ENCODE measurements around the gene ACVR2B. TPM values are rescaled to one million over a fixed set of nuclear protein-coding genes. Genes with fewer than 3 reads are reported as not detected.

ACVR2B gene
- total and polyA plus RNA-seq, 2 of the 13 experiments (the other 11 are each of a cell fraction or from before 2014, with no cell fraction given), result 10.0 to 12.7 TPM

DNA sequence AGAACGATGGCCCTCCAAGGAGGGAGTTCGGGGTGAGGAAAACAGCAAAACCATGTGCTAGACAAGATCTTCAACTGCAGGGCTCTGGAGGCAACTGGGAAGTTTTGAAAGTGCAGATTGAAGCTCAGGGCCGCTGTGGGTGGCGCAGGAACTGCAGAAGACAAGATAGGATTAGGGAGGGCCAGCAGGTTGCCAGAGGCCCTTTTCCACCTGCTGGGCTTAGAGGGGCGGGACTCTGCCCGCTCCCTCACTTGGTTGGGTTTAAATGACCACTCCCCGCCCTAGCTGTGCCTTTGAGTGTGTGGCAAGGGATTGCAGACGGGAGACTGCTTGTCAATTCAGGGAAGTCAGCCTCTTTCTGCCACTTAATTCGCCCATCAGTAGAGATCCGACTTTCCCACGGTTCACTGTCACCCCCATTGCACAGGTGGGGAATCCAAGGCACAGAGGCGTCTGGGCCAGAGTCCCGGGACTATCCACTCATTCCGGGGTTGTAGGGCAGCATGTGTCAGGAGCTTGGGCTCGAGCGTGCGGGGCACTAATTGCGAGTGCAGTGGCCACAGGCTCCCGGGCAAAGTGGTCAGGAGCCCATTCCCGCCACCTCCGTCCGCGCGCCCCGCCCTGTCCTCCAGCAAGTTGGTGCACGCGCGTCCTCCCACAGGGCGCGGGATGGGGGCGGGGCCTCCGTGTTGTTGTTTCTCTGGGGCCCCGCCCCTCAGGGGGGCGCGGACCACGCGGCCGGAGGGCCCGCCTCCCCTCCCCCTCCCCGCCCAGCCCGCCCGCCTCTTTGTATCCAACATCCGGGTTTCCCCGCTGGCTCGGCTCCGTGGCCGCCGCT lies at the start of gene ACVR2B (continued):
- TF ChIP-seq, protein P1, sequence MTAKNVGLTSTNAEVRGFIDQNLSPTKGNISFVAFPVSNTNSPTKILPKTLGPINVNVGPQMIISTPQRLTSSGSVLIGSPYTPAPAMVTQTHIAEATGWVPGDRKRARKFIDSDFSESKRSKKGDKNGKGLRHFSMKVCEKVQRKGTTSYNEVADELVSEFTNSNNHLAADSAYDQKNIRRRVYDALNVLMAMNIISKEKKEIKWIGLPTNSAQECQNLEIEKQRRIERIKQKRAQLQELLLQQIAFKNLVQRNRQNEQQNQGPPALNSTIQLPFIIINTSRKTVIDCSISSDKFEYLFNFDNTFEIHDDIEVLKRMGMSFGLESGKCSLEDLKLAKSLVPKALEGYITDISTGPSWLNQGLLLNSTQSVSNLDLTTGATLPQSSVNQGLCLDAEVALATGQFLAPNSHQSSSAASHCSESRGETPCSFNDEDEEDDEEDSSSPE (CRISPR knock-in tag; IDR thresholded peaks at IDR 0.05), result peak; percentile 48
- TF ChIP-seq, protein P2, sequence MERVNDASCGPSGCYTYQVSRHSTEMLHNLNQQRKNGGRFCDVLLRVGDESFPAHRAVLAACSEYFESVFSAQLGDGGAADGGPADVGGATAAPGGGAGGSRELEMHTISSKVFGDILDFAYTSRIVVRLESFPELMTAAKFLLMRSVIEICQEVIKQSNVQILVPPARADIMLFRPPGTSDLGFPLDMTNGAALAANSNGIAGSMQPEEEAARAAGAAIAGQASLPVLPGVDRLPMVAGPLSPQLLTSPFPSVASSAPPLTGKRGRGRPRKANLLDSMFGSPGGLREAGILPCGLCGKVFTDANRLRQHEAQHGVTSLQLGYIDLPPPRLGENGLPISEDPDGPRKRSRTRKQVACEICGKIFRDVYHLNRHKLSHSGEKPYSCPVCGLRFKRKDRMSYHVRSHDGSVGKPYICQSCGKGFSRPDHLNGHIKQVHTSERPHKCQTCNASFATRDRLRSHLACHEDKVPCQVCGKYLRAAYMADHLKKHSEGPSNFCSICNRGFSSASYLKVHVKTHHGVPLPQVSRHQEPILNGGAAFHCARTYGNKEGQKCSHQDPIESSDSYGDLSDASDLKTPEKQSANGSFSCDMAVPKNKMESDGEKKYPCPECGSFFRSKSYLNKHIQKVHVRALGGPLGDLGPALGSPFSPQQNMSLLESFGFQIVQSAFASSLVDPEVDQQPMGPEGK (CRISPR knock-in tag; IDR thresholded peaks at IDR 0.05), result peak; percentile 47
- TF ChIP-seq HINFP (CRISPR knock-in tag; IDR thresholded peaks at IDR 0.05; ENCODE audit: low read depth) (0 out of 2 replicates have a peak, but pooled peaks have one; percentile 29), ZNF160 (CRISPR knock-in tag; IDR thresholded peaks at IDR 0.05) (no peak), CEBPZ (IDR thresholded peaks at IDR 0.05; ENCODE audit: low read length) (no peak), ZBED4 (CRISPR knock-in tag; IDR thresholded peaks at IDR 0.05; ENCODE audit: borderline replicate concordance) (no peak), MLLT10 (CRISPR knock-in tag; IDR thresholded peaks at IDR 0.05) (no peak), AGO1 (IDR thresholded peaks at IDR 0.05; ENCODE audit: low read depth, low read length, poor library complexity, severe bottlenecking) (peak; percentile 78), AGO2 (optimal IDR thresholded peaks at IDR 0.05; ENCODE audit: low read depth, low read length) (peak; percentile 71), NCOA2 (CRISPR knock-in tag; IDR thresholded peaks at IDR 0.05) (no peak), SPEN (CRISPR knock-in tag; IDR thresholded peaks at IDR 0.05; ENCODE audit: low read depth) (no peak), ZNF432 (CRISPR knock-in tag; IDR thresholded peaks at IDR 0.05; ENCODE audit: borderline replicate concordance) (no peak), STAT5B (CRISPR knock-in tag; IDR thresholded peaks at IDR 0.05) (no peak), FOXJ3 (CRISPR knock-in tag; IDR thresholded peaks at IDR 0.05; ENCODE audit: borderline replicate concordance) (peak; percentile 53; the same call in 1 of the 2 replicates), CHD4 (IDR thresholded peaks at IDR 0.05; ENCODE audit: borderline replicate concordance, low read length) (no peak), ZNF788 (CRISPR knock-in tag; IDR thresholded peaks at IDR 0.05; ENCODE audit: borderline replicate concordance) (peak; percentile 24; the same call in 1 of the 2 replicates)

Measured in HepG2 (cell line).